ENCODE data around the gene PRIM2.

- TF ChIP-seq CTCF (IDR thresholded peaks at IDR 0.05; ENCODE audit: low read length) (no peak), EZH2 (IDR thresholded peaks at IDR 0.05; ENCODE audit: borderline replicate concordance, low read length) (no peak)
Measured at GRCh38 chr6:57312004-57312345, 5.5 kb upstream of the PRIM2 start.
